SK-N-SH (cell line): Measurements from ENCODE around the gene WFIKKN1. TPM values are rescaled to one million over a fixed set of nuclear protein-coding genes. Genes with fewer than 3 reads are reported as not detected.

Source experiments
- CTCF ChIA-PET: fragments of 300-600, 350-600 bp; formaldehyde crosslinking; extraction: SDS; loops from one replicate; lab custom pipeline; 2021; lab: Yijun Ruan, JAX
- POLR2A ChIA-PET: fragments of 350-600 bp; sonication (Branson Sonifier 250); formaldehyde crosslinking; extraction: SDS; loops from one replicate; lab custom pipeline; 2020; ENCODE audit warnings: antibody characterized with exemption, inconsistent platforms; lab: Yijun Ruan, JAX
- DNase-seq: peaks from one replicate; pipeline ENCODE4 v3.0.0; 2012
- H2AFZ ChIP-seq: fragments of 200-600 bp; sonication (generic); 2 replicates; pipeline ENCODE4 v1.8.1; 2016; ENCODE audit warnings: antibody characterized with exemption, mild to moderate bottlenecking, low read depth
- H3F3A ChIP-seq: fragments of 200-600 bp; sonication (generic); replicated peaks from 2 replicates; pipeline ENCODE3; 2016; ENCODE audit warnings: antibody characterized with exemption, mild to moderate bottlenecking; ENCODE audit not compliant: insufficient read depth
- H3K27ac ChIP-seq, 2 experiments: fragments of 200-500 bp in 1 of 2; fragments of 200-600 bp in 1 of 2; sonication (Bioruptor generic) in 1 of 2; sonication (generic), shearing (Covaris generic) in 1 of 2; 2 replicates each; pipeline versions ENCODE4 v1.5.1 to v1.6.1; 2014 to 2016; ENCODE audit warnings: low read depth in 2 of 2, inconsistent platforms in 1 of 2, low read length in 1 of 2, mild to moderate bottlenecking in 1 of 2, mixed read lengths in 1 of 2
- H3K27me3 ChIP-seq: fragments of 200-600 bp; sonication (generic), shearing (Covaris generic); 2 replicates; pipeline ENCODE4 v1.6.1; 2016; ENCODE audit warnings: mixed run types; ENCODE audit not compliant: insufficient read depth
- H3K36me3 ChIP-seq, 2 experiments: fragments of 200-500 bp in 1 of 2; fragments of 200-600 bp in 1 of 2; sonication (Bioruptor generic) in 1 of 2; sonication (generic) in 1 of 2; replicated peaks in 1 of 2; 2 replicates each; pipeline versions ENCODE3 to v1.5.1; 2014 to 2016; ENCODE audit warnings: low read length in 1 of 2, mild to moderate bottlenecking in 1 of 2; ENCODE audit not compliant: insufficient read depth in 2 of 2, control insufficient read depth in 1 of 2
- H3K4me1 ChIP-seq, 2 experiments: fragments of 200-500 bp in 1 of 2; fragments of 200-600 bp in 1 of 2; sonication (Bioruptor generic) in 1 of 2; sonication (generic), shearing (Covaris generic) in 1 of 2; 2 replicates each; pipeline versions ENCODE4 v1.5.1 to v1.6.1; 2014 to 2016; ENCODE audit warnings: low read depth in 1 of 2, low read length in 1 of 2, mixed run types in 1 of 2; ENCODE audit not compliant: insufficient read depth in 2 of 2, control insufficient read depth in 1 of 2
- H3K4me2 ChIP-seq: fragments of 200-600 bp; sonication (generic), shearing (Covaris generic); 2 replicates; pipeline ENCODE4 v1.6.1; 2017; ENCODE audit warnings: mixed run types
- H3K4me3 ChIP-seq, 2 experiments: fragments of 200-500 bp in 1 of 2; fragments of 200-600 bp in 1 of 2; sonication (Bioruptor generic) in 1 of 2; sonication (generic), shearing (Covaris generic) in 1 of 2; 2 replicates each; pipeline versions ENCODE4 v1.5.1 to v1.8.1; 2014 to 2016; ENCODE audit warnings: low read depth in 2 of 2, inconsistent platforms in 1 of 2, low read length in 1 of 2, mild to moderate bottlenecking in 1 of 2, mixed read lengths in 1 of 2, moderate library complexity in 1 of 2
- H3K79me2 ChIP-seq: fragments of 200-600 bp; sonication (generic); 2 replicates; pipeline ENCODE4 v1.8.1; 2017; ENCODE audit warnings: mild to moderate bottlenecking; ENCODE audit not compliant: insufficient read depth
- H3K9ac ChIP-seq: fragments of 200-600 bp; sonication (generic); 2 replicates; pipeline ENCODE4 v1.6.1; 2017; ENCODE audit warnings: mixed run types
- H3K9me2 ChIP-seq: fragments of 200-600 bp; sonication (generic); 2 replicates; pipeline ENCODE4 v1.6.1; 2017; ENCODE audit warnings: mixed run types
- H3K9me3 ChIP-seq: fragments of 200-600 bp; sonication (generic); 2 replicates; pipeline ENCODE4 v1.6.1; 2017; ENCODE audit warnings: mixed run types, mild to moderate bottlenecking, moderate library complexity
- H4K20me1 ChIP-seq: fragments of 200-600 bp; sonication (generic); 2 replicates; pipeline ENCODE4 v1.6.1; 2017; ENCODE audit warnings: mild to moderate bottlenecking, mixed run types; ENCODE audit not compliant: insufficient read depth
- CTCF ChIP-seq: fragments of 200-600 bp; sonication (generic); IDR thresholded peaks from 2 replicates; pipeline ENCODE4 v1.6.1; 2017; ENCODE audit warnings: antibody characterized with exemption, mild to moderate bottlenecking, moderate library complexity
- EP300 ChIP-seq, 2 experiments: IDR thresholded peaks; 2 replicates each; pipeline versions ENCODE4 v1.4.0 to v1.6.1; 2012; ENCODE audit warnings: borderline replicate concordance in 1 of 2, low read depth in 1 of 2, low read length in 1 of 2
- FOSL2 ChIP-seq: IDR thresholded peaks from 2 replicates; pipeline ENCODE4 v1.4.0; 2012; ENCODE audit warnings: low read depth, mild to moderate bottlenecking, moderate library complexity, borderline replicate concordance
- FOXJ3 ChIP-seq: sonication (generic); formaldehyde crosslinking; IDR thresholded peaks from 2 replicates; pipeline ENCODE4 v1.5.1; 2020; ENCODE audit warnings: mild to moderate bottlenecking, missing genetic modification reagents
- FOXM1 ChIP-seq: IDR thresholded peaks from 2 replicates; pipeline ENCODE4 v1.4.0; 2012; ENCODE audit warnings: low read depth, mild to moderate bottlenecking
- GABPA ChIP-seq: IDR thresholded peaks from 2 replicates; pipeline ENCODE4 v1.4.0; 2012; ENCODE audit warnings: low read depth, mild to moderate bottlenecking
- GATA2 ChIP-seq: sonication (generic); formaldehyde crosslinking; IDR thresholded peaks from 2 replicates; pipeline ENCODE4 v1.5.0; 2020; ENCODE audit warnings: mild to moderate bottlenecking, missing genetic modification reagents
- JUND ChIP-seq: IDR thresholded peaks from 2 replicates; pipeline ENCODE4 v1.4.0; 2012
- MAX ChIP-seq: IDR thresholded peaks from 2 replicates; pipeline ENCODE4 v1.4.0; 2012; ENCODE audit warnings: low read depth
- POLR2AphosphoS5 ChIP-seq: IDR thresholded peaks from 2 replicates; pipeline ENCODE4 v1.6.1; 2012; ENCODE audit warnings: low read depth, low read length
- RXRA ChIP-seq: IDR thresholded peaks from 2 replicates; pipeline ENCODE4 v1.4.0; 2012; ENCODE audit warnings: low read depth, mild to moderate bottlenecking, borderline replicate concordance
- SIN3A ChIP-seq: IDR thresholded peaks from 2 replicates; pipeline ENCODE4 v1.6.1; 2012; ENCODE audit warnings: low read depth, mild to moderate bottlenecking, low read length, moderate library complexity, borderline replicate concordance
- SMC3 ChIP-seq: IDR thresholded peaks from 2 replicates; pipeline ENCODE4 v1.6.1; 2012; ENCODE audit warnings: low read depth, low read length, improper control_type of control experiment
- TEAD4 ChIP-seq: IDR thresholded peaks from 2 replicates; pipeline ENCODE4 v1.4.0; 2012; ENCODE audit warnings: mild to moderate bottlenecking, borderline replicate concordance; ENCODE audit not compliant: insufficient read depth
- USF2 ChIP-seq: fragments of 150-350 bp; IDR thresholded peaks from 2 replicates; pipeline ENCODE4 v1.6.1; 2017; ENCODE audit warnings: antibody characterized with exemption, low read length, low read depth, borderline replicate concordance
- WGBS: methylation state at CpG from one replicate; pipeline ENCODE4 v1.1.6; 2017; ENCODE audit warnings: low lambda C conversion rate; 5-methylcytosine and 5-hydroxymethylcytosine counted together
- polyA plus RNA-seq, 3 experiments: library from polyadenylated mRNA; depleted of rRNA; stranded (reverse); fragments of >200 nt; gene quantifications; 2 replicates each; pipeline ENCODE4 v1.2.3, GENCODE V29; 2012

Gene WFIKKN1
- polyA plus RNA-seq, 1 of the 3 experiments (the other 2 are of a cell fraction) = 0.16 TPM

- Histone ChIP-seq H3K4me2 (no peak overlapping the region), H3K9me2 (no peaks in the 10 kb centered on the region), H3K9me3 (no peaks in the 10 kb centered on the region), H4K20me1 (peaks cover 10% of the 10 kb centered on the region; the same call in 1 of the 2 replicates), H3K79me2 (peaks cover 5% of the 10 kb centered on the region; the same call in 1 of the 2 replicates), H3K4me3 (no peak overlapping the region), H3K4me1 (peaks cover 4 to 13% of the 10 kb centered on the region in 2 experiments; a peak in 2 of 4 replicates), H3K36me3 (peaks cover 0 to 3% of the 10 kb centered on the region in 2 experiments), H3F3A (peaks cover 5% of the 10 kb centered on the region), H3K9ac (no peak overlapping the region), H3K27me3 (no peaks in the 10 kb centered on the region), H3K27ac (no peak overlapping the region), H2AFZ (no peak overlapping the region)
- no peak for DNase-seq
- POLR2A ChIA-PET = interaction anchor here (1.1 kb wide), 1 partner anchor 220 kb away, joined by 3 read pairs; the partner anchor contains the start of gene DECR2
- 95% methylated on average over 20 of the region's 21 CpGs for WGBS
- CTCF ChIA-PET = interaction anchor here (2.5 to 2.8 kb wide), 2 partner anchors 12 to 21 kb away, joined by 9 to 11 read pairs; no protein-coding TSS in a partner anchor
- TF ChIP-seq SIN3A (no peak), GATA2 (CRISPR knock-in tag) (no peak), CTCF (no peak), MAX (no peak), FOXJ3 (CRISPR knock-in tag) (no peak), POLR2AphosphoS5 (no peak), FOSL2 (no peak), JUND (no peak), RXRA (no peak), FOXM1 (no peak), EP300 (IDR thresholded peaks at IDR 0.05; ENCODE audit: borderline replicate concordance in 1 of 2, low read depth in 1 of 2, low read length in 1 of 2) (no peak), GABPA (no peak), SMC3 (no peak), TEAD4 (no peak), USF2 (no peak)
These were observed 9.2 kb upstream of the WFIKKN1 start for GRCh38 chr16:621526-622105.
